Upper lobe of left lung (tissue), 4 donors: ENCODE data around the gene FAM78B.

ENCODE experiments used
- EP300 ChIP-seq, 4 donors: sonication (generic); formaldehyde crosslinking; IDR thresholded peaks; one replicate each; pipeline ENCODE4 v1.5.1; 2017; ENCODE audit warnings: antibody characterized with exemption in 4 of 4, control low read depth in 2 of 4
- POLR2A ChIP-seq, 4 donors: fragments of 450-650 bp; IDR thresholded peaks; one replicate each; pipeline ENCODE4 v1.5.1; 2016 to 2017; ENCODE audit warnings: antibody characterized with exemption in 4 of 4, mild to moderate bottlenecking in 2 of 4
- POLR2AphosphoS5 ChIP-seq, 2 donors: sonication (generic); formaldehyde crosslinking; IDR thresholded peaks; one replicate each; pipeline ENCODE4 v1.5.1; 2017; ENCODE audit warnings: antibody characterized with exemption in 2 of 2
- TF ChIP-seq, protein P1 (sequence below), 6 experiments: fragments of 450-650 bp in 4 of 6; fragments of 200-600 bp in 2 of 6; sonication (generic) in 2 of 6; IDR thresholded peaks; one replicate each; pipeline ENCODE4 v1.5.1; 2016 to 2019; ENCODE audit warnings: antibody characterized with exemption in 6 of 6

DNA sequence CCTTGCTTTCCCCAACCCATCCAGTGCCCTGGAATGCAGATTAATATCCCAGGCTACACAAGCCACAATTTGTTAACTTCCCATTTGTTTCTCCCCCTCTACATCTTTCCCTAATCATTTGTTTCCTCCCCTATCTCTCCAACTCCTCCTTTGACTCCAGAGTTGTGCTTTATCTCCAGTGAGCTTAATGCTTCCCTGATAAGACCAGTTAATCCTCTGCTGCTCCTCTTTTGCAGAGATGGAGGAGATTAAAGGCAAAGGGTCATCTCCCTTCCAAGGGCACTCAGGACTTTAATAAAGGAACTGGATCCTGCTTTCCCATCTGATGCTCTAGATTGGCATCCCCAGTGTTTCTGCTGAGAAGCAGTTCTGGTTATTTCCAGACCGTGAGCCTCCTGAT lies 7.1 kb downstream of the FAM78B start:
- TF ChIP-seq, protein P1, sequence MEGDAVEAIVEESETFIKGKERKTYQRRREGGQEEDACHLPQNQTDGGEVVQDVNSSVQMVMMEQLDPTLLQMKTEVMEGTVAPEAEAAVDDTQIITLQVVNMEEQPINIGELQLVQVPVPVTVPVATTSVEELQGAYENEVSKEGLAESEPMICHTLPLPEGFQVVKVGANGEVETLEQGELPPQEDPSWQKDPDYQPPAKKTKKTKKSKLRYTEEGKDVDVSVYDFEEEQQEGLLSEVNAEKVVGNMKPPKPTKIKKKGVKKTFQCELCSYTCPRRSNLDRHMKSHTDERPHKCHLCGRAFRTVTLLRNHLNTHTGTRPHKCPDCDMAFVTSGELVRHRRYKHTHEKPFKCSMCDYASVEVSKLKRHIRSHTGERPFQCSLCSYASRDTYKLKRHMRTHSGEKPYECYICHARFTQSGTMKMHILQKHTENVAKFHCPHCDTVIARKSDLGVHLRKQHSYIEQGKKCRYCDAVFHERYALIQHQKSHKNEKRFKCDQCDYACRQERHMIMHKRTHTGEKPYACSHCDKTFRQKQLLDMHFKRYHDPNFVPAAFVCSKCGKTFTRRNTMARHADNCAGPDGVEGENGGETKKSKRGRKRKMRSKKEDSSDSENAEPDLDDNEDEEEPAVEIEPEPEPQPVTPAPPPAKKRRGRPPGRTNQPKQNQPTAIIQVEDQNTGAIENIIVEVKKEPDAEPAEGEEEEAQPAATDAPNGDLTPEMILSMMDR (IDR thresholded peaks at IDR 0.05) = no peak
- TF ChIP-seq POLR2AphosphoS5 (IDR thresholded peaks at IDR 0.05) = no peak
- TF ChIP-seq POLR2A (IDR thresholded peaks at IDR 0.05) = no peak
- TF ChIP-seq EP300 (IDR thresholded peaks at IDR 0.05) = no peak
